ENCODE measurements around the gene ABCA4.
A peak's percentile ranks its signal among the peaks of the same experiment; 100 is the strongest.

DNA sequence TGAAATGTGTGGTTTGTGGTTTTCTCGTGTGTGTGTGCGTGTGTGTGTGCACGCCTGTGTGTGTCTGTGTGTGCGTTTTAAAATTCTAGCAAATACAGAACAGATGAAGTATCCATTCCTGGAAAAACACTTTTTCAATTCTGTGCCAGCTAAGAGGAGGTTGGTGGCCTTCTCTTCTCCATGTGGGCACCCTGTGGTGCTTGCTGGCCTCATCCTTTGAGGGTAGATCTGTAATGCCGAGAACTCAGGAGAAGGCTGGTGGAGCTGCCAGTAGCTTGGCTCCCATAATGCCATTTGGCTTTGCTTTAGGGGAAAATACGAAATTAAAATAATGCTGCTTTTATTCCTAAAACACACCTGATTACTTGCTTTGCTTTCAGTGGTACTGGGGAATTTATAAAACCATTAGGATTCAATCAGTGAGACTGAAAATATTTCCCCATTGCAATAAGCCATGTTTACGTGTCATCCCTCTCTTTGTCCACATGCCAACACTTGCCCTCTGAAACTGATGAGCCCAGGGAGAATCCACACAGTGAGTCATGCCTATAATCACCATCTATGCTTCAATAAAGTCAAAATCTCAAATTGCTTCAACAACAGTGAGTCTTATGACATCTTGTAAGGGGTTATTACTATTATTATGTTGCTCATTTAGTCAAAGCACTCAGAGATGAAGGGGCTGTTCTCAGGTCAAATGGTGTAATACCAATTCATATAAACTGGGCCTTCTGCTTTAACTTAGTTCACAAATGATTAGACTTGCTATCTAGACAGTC lies 39.2 kb downstream of the ABCA4 start:
- TF ChIP-seq, protein P1, sequence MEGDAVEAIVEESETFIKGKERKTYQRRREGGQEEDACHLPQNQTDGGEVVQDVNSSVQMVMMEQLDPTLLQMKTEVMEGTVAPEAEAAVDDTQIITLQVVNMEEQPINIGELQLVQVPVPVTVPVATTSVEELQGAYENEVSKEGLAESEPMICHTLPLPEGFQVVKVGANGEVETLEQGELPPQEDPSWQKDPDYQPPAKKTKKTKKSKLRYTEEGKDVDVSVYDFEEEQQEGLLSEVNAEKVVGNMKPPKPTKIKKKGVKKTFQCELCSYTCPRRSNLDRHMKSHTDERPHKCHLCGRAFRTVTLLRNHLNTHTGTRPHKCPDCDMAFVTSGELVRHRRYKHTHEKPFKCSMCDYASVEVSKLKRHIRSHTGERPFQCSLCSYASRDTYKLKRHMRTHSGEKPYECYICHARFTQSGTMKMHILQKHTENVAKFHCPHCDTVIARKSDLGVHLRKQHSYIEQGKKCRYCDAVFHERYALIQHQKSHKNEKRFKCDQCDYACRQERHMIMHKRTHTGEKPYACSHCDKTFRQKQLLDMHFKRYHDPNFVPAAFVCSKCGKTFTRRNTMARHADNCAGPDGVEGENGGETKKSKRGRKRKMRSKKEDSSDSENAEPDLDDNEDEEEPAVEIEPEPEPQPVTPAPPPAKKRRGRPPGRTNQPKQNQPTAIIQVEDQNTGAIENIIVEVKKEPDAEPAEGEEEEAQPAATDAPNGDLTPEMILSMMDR (IDR thresholded peaks at IDR 0.05), result peak in 1 of 3 experiments; percentile 6
- TF ChIP-seq POLR2A (IDR thresholded peaks at IDR 0.05), result no peak
- TF ChIP-seq POLR2AphosphoS5 (IDR thresholded peaks at IDR 0.05; ENCODE audit: insufficient read depth in 1 of 2, low read depth in 1 of 2), result peak; percentile 38 to 40
